ENCODE measurements around the gene TK1.

- TF ChIP-seq POLR2A (IDR thresholded peaks at IDR 0.05; ENCODE audit: low read depth, low read length) (no peak), POLR2AphosphoS5 (IDR thresholded peaks at IDR 0.05; ENCODE audit: low read depth, low read length) (no peak), TAF1 (IDR thresholded peaks at IDR 0.05; ENCODE audit: borderline replicate concordance, low read depth, low read length) (no peak)
Measured at GRCh38 chr17:78232859-78233173, 46.0 kb upstream of the TK1 start.
